ENCODE data around the gene KLHL13.
"Not testable (repeated sequence)": the region's sequence is repeated elsewhere in the genome, so short reads cannot be mapped to it uniquely, and the experiment has no call there.

KLHL13 gene, protein sequence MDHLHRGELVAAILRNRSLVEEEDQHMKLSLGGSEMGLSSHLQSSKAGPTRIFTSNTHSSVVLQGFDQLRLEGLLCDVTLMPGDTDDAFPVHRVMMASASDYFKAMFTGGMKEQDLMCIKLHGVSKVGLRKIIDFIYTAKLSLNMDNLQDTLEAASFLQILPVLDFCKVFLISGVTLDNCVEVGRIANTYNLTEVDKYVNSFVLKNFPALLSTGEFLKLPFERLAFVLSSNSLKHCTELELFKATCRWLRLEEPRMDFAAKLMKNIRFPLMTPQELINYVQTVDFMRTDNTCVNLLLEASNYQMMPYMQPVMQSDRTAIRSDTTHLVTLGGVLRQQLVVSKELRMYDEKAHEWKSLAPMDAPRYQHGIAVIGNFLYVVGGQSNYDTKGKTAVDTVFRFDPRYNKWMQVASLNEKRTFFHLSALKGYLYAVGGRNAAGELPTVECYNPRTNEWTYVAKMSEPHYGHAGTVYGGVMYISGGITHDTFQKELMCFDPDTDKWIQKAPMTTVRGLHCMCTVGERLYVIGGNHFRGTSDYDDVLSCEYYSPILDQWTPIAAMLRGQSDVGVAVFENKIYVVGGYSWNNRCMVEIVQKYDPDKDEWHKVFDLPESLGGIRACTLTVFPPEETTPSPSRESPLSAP

DNA sequence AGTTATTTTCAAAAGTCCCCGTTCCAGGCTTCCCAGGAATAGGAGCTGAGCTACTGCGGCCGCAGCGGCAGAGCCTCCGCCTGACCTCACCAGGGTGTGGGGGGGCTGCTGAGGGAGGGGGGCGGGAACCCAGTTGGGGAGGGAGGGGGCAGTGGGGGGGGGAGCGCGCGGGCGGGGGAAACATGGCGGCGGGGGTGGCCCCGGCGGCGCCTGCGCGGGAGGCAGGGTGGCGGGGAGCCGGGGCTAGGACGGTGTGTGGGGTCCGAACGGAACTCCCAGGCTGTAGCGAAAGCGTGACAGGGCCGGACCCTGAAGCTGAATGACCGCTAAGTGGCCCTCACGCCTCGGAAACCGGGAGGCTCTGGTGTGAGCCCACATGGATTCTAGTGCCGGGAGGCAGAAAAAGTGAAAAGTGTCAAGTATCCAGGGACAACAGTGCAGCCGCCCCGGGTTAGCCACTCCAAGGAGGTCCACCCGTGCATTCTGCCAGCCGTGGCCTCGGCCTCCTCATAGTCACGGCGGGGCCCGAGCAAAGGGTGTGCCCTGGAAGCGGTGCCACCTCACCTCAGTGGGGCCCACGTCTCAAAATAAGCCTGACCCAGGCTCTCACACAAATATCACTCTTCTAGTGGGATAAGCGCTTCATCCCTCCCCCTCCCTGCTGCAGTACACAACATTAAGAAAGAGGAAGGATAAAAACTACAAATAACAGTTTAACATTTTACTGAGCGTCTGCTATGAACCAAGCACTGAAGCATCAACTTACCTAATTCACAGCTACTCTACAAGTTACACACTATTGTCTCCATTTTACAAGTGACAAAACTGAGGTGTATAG, at the start of gene KLHL13:
TSS of gene KLHL13 (minus strand) at position 98 of the 838 bp plus-strand sequence. CDS start 88,337 bp downstream, outside the sequence.
- no peak for DNase-seq (ENCODE audit: low read depth in 2 of 2)

DNA sequence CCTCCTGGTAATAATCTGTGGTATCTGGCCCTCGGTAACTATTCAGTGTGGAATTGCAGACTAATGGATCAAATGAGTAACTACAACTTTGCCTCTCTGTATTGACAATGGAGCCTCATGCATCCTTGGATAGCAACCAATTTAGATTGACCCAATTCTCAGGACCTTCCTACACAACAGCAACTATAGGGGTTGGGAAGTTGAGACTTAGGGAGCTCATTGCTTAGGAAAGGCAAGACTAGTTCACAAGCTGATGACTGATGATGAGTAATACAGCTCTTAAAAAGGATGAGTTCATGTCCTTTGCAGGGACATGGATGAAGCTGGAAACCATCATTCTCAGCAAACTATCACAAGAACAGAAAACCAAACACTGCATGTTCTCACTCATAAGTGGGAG, 47.5 kb upstream of the KLHL13 start:
- no peak for DNase-seq (ENCODE audit: low read depth in 2 of 2)

DNA sequence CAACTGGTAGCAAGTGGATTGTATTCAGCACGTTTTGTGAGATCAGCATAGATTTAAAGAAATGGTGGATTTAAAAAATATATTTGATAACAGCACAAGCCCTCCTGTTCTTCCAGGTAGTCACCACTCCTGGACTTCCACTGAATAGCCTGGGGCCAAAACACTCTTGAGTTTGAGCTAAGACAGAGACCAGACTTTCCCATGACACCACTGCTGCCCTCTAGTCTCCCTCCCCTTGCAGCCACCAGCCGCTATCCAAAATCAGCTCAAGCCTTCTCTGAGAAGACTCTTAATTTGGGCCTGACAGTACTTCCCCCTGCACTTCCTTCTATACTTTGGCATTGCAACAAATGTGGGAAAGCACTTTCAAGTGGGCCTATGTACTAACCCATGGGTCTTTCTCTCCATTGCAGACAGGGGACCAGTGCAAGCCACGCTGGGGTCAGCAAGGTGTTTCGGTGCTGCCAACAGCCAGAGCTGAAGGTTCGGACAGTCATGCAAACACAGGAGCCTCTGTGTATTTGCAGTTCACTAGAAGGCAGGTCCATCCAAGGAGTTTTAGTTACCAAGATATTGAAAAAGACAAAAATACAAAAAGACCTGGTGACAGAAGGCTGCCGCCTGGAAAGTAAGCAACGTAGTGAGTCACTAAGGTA, 40.5 kb upstream of the KLHL13 start:
- no peak for DNase-seq (ENCODE audit: low read depth in 2 of 2)

DNA sequence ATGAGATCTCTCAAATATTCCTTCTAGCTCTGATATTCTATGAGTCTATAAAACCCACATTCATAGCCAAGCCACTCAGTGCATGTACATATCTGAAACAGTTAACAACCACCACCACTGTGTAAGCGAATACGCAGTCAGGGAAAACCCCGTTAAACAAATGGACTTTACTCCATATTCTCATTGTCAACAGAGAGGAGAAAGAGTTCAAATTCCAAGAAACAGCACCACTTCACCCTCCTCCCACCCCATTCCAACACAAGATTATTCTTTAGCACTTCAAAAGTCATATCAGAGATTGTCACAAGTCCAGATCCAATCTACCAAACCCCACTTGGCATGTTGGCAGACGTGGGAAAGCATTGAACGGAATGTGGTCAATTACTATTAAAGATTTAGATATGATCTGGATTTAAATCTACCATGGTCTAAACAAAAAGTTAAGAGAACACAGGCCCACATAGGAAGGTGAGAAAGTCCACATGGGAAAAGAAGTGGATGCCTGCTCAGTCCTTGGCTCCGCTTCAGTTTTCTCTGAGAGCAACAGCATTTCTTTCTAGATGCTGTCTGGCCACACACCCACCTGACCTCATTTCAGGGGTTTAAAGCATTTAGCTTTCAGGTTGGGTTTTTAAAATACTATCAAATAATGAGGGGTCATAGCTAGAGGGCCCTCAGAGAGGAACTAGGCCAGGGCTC, 39.8 kb upstream of the KLHL13 start:
- no peak for DNase-seq (ENCODE audit: low read depth in 2 of 2)

DNA sequence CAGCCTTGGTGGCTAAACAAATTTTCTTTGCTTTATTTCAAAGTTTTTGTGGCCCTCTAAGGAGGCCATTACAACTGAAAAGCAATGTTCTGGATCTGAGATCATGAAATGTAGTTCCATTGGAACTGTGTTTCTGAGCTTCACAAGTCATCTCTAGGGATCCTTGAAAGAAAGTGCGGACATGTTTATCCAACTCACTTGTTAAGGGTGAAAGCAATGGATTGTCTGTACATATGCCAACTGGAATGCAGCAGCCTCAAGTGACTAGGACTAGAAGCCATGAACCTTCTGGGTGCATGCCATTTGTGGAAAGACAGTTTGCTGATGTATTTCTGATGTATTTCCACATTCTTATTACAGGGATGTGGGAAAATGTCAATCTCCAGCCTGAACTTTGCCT, 36.7 kb upstream of the KLHL13 start:
- no peak for DNase-seq (ENCODE audit: low read depth in 2 of 2)

DNA sequence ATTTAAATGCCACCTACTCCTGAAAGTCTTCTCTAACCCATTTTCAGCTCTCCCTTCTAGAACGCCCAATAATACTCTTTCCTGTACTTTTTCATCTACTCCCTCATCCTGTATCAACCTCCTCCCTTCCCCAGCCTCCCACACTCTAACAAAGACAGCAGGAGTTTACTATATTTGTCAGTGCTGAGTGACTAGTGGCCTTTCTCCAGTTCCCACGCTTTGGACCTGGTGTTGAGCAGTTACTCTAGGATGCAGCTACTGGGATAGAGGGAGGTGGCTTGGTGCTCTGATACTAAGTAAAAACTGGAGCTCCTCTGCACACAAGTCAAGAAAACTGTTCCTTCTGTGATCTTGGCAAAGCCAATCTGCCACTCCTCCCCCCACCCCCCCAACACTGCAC, 36.1 kb upstream of the KLHL13 start:
- no peak for DNase-seq (ENCODE audit: low read depth in 2 of 2)

DNA sequence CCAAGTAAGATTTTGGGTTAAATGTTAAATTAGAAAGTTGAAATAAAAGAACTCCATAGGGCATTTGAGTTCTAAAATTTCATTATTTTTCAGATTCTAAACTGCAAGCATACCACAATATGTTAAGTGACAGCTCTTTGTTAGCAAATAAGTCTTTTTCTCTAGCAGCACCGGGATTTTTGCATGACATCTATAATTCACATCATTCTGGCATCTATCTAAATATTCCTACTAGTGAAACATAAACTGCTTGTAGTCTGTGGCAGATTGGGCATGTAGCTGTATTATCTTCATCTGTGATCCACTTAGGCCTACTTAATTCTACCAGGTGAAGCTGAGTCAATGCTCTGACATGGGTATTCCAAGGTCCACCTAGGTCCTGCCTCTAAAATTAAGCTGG, 32.1 kb upstream of the KLHL13 start:
- DNase-seq (ENCODE audit: low read depth in 2 of 2): no peak

DNA sequence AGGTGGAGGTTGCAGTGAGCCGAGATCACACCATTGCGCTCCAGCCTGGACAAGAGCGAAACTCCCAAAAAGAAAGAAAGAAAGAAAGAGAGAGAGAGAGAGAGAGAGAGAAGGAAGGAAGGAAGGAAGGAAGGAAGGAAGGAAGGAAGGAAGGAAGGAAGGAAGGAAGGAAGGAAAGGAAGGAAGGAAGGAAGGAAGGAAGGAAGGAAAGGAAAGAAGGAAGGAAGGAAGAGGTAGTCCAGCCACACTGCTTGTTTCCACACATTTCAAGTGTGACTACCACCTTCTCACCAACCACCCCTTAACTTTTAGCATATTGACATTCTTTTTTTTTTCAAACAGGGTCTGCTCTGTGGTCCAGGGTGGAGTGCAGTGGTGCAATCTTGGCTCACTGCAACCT, 31.2 kb upstream of the KLHL13 start:
- DNase-seq (ENCODE audit: low read depth in 2 of 2): not testable (repeated sequence)

DNA sequence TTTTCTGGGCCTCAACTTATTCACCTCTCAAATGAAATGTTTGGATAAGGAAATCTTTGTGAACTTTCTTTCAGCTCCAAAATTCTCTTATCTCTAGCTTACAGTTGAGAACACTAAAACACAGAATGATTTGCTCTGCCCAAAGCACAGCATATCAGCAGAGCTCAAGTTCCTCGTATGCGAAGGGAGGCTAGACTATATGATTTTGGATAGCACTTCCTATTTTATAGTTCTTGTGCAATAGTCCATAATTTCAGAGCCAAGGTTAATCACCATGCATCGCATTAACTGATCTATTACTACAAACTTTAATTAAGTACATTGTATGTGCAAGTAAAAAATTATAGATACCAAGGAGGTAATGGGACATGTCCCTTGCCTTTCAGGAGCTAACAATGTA, 27.0 kb upstream of the KLHL13 start:
- no peak for DNase-seq (ENCODE audit: low read depth in 2 of 2)

DNA sequence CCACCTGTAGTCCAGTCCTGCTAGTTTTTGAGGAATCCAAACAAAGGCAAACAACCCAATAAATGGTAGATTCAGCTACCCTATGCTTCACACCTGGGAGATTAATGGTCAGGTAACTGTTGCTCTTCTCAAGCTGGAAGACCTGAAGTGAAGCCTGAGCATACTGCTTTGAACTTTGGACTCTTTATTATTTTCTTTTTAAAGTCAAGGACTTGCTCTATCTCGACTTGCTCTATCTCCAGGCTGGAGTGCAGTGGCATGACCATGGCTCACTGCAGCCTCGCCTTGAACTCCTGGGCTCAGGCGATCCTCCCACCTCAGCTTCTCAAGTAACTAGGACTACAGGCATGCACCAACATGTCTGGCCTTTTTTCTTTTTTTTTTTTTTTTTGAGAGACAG, 14.7 kb upstream of the KLHL13 start:
- no peak for DNase-seq (ENCODE audit: low read depth in 2 of 2)

DNA sequence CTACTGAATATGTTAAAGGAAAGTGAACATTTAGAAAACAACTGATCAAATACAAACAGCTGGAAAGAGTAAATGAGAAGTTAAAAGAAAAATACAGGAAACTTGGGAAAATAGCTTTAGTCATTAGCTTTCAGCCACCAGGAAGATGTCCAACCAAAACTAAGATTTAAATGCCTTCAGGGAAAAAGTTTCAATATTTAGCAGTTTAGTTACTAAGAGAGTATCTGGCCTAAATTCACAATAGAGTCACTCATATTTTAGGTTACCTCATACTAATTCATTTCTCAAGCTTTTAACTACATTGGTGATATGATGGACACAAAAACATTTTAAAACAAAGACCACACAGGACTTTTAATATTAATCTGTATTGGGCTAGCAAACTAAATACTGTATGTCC, 13.1 kb upstream of the KLHL13 start:
- no peak for DNase-seq (ENCODE audit: low read depth in 2 of 2)

DNA sequence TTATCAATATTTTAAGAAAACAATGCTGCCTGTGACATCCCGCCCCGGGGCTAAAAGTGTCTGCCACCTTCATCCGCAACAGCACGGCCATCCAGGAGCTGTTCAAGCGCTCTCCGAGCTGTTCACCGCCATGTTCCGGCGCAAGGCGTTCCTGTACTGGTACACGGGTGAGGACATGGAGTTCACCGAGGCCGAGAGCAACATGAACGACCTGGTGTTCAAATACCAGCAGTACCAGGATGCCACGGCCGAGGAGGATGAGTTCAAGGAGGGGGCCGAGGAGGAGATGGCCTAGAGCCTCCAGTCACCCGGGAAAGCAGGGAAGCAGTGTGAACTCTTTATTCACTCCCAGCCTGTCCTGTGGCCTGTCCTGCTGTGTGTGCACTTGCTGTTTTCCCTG, 12.1 kb upstream of the KLHL13 start:
- DNase-seq (ENCODE audit: low read depth in 2 of 2): no peak

DNA sequence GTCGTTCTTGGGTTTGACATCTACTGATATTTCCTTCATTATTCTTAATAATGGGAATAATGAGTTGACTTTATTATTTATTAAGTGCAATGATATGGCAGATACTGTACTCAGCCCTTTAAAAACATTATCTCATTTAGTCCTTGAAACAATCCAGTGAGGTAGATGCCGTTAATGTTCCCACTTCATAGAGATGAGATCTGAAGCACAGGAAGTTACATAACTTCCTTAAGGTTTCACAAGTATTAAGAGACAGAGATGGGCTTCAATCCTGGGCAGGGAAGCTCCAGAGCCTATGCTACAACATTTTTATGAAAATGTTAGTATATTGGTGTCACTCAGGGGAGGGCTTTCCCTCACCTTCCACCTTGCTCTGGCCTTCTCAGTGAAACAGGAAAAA, 9.7 kb upstream of the KLHL13 start:
- no peak for DNase-seq (ENCODE audit: low read depth in 2 of 2)

DNA sequence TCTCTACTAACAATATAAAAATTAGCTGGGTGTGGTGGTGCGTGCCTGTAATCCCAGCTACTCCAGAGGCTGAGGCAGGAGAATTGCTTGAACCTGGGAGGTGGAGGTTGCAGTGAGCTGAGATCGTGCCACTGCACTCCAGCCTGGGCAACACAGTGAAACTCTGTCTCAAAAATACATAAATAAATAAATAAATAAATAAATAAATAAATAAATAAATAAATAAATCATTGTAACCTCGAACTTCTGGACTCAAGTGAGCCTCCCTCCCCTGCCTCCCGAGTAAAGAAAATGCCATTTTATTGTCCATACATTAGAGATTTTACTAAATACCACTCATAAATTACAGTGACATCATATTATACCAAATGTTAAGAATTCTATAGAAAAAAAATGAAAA, 7.6 kb upstream of the KLHL13 start:
- not testable (repeated sequence) for DNase-seq (ENCODE audit: low read depth in 2 of 2)

DNA sequence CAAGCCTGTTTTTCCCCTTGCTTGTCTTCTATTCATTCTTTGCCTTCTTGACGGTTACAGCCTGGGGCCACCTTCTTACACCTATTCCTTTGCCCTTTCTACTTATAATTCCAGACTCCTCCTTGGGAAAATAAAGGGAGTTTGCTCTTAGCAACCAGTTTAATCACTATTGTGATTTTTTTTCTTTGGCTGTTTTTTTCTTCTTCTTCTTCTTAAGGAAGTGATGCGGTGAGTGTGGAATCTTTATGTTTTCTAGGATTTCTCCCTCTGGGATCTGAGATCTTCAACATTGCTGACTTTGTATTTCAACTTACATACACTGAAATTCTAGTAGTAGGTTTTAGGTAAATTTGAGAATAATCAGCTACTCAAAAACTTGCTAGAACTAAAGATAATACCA, 1.1 kb upstream of the KLHL13 start:
- no peak for DNase-seq (ENCODE audit: low read depth in 2 of 2)

DNA sequence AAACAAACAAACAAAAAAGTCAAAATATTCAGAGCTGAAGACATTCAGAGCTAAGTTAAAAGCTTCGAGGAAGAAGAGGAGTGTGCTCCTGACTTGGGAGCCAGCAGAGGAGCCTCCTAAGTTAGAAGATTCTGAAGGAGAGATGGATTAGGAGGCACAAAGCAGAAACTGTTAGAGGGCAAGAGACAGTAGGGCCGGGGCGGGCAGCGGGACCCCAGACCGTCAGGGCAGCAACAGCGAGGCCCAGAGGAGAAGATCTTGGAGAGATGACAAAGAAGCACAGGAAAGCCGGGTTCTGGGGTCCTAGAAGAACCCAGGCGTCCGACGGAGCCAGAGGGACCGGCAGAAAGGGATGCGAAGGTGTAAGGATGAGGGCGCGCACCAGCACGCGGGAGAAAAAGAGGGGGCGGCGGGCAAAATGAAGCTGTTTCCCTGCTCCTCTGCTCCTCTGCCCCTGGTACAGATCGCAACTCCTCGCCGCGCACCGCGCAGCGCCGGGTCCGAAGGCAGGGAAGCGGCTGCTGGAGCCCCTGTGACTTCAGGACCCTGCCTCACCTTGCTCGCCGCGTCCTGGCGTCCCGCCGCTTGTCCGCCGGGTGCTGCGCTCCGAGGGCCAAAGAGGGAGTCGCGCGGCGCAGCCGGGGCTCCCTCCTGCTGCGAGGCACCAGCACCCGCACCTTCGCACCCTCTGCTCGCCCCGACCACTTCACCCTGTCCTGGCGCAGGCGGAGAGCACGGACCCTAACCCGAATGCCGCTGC, 477 bp downstream of the KLHL13 start:
- DNase-seq (ENCODE audit: low read depth in 2 of 2): no peak

DNA sequence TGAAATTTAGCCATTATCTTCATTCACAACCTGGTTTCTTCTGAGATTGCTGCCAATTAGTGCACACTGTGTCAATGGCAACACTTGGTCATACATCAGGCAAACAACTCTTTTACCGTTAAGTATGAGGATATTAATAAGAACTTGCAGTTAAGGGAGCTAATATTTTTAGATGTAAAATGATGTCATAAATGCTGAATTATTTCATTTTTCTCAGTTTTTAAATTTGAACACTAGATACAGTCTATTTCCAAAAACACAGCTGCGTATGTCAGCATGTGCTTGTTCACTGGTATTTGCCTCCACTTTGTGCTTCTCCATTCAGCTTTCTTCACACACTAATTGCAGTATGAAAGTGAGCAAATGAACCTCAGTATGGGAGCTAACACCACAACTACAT, 1.6 kb downstream of the KLHL13 start:
- DNase-seq (ENCODE audit: low read depth in 2 of 2): no peak

DNA sequence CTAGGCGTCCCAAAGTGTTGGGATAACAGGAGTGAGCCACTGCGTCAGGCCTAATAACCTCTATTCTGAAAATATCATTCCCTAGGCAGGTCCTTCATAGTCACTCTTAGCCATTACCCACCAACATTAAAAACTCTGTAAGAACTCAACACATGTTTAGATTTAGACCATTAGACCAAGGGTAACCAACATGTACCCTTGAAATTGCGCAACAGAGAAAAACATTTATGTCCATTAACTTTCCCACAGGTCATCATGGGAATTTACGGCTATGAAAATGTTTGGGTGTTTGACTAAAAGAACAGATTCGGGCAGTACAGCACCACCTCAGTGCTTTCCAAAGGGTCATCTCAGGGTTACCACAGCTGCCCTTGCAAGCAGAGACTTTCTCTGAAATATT, 7.5 kb downstream of the KLHL13 start:
- DNase-seq (ENCODE audit: low read depth in 2 of 2): no peak

DNA sequence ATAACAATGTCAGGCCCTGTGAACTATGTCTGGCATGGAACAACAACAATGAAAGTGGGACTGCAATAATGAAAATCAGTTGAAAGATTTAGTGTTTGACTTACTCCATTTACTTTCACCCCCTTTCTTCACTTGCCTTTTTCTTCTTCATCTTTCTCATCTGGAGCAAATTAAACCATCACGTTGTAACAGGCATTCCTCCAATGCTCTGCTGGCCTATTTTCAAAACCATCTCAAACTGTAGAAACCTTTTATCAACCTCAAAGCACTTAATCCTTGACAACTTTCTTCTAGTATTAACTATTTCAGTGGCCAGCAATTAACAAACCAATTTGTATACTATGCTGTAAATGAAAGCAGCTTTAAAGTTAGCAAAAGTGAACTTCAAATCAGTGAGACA, 8.3 kb downstream of the KLHL13 start:
- no peak for DNase-seq (ENCODE audit: low read depth in 2 of 2)

DNA sequence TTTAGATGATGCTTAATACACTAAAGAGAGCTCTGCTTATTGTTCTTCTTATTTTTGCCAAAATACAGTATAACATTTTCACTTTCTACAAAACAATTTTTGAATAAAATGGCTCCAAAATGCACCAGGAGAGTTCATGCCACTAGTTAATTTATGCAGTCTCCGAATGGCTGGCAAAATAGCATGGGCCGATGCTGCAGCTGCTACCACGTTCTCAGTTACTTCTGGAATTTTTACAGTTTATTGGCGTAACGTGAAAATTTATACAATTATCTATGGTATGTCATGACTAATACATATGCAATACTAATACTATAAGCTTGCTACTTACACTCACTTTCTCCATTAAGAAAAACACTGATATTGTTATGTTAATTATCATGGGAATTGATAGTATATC, 16.5 kb downstream of the KLHL13 start:
- no peak for DNase-seq (ENCODE audit: low read depth in 2 of 2)

DNA sequence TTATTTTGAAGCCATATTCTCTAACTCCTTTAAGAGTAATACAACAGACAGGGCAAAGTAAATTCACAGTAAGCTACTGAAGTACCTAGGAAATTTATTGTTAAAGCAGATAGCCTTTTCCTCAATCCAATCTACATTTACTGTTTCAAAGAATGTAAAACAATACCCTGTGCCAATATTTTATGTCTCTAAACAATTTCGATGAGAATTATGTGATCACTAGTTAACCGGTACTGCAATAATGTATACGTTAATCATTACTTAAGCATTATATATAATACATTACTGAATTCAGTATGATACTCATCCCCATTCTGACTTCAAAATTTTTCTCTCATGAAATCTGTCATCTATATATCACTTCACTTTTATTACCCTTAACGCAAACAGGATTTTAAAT, 28.5 kb downstream of the KLHL13 start:
- DNase-seq (ENCODE audit: low read depth in 2 of 2): no peak

Measured in stimulated activated CD8-positive, alpha-beta memory T cell treated with anti-CD3 and anti-CD28 coated beads, Interleukin-15, amount 100 ng/mL, for 4 hours (primary cell).